NCI-H1417 (cell line): ENCODE measurements around the gene ZNF398.
"Not testable (repeated sequence)": the region's sequence is repeated elsewhere in the genome, so short reads cannot be mapped to it uniquely, and the experiment has no call there.

Experiments used
- DNase-seq, 3 experiments: peaks; one replicate each; lab custom pipeline; 2025; lab: John Stamatoyannopoulos, UW

Gene ZNF398

DNA sequence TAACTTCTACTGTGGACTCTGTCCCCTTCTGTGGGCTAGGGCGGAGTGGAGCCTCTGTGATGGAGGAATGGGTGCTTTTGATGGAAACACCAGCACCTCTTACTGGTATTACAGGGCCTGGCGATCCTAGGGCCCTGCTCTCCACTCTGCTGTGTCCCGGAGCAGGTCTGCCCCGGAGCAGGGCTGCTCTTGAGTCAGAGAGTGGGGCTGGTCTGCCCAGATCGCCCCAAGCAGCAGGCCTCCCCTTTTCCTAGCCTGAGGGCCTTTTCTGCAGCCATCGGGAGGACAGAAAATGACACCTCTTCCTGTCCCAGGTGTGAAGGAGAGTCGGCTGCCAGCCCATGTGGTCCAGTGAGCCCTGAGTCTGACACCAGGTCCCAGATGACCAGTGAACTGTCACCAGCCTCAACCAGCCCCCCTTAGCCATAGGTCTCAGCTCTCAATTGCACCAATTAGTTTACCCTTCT is 49.5 kb downstream of the ZNF398 start:
- DNase-seq: no peak

DNA sequence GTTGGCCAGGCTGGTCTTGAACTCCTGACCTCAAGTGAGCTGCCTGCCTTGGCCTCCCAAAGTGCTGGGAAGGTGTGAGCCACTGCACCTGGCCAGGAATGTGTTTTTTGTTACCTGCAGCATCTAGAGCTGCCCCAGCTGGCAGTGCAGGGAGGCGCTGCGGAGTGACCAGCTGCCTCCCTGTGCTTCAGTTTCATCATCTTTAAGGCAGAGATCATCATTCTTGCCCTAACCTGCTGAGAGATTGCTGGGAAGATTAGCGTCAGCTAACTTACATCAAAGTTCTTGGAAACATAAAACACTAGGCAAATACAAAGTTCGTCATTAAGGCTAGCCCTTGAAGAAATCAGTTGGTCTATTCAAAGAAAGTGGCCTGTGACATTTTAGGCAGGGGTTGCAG is 50.4 kb downstream of the ZNF398 start:
- no peak for DNase-seq

DNA sequence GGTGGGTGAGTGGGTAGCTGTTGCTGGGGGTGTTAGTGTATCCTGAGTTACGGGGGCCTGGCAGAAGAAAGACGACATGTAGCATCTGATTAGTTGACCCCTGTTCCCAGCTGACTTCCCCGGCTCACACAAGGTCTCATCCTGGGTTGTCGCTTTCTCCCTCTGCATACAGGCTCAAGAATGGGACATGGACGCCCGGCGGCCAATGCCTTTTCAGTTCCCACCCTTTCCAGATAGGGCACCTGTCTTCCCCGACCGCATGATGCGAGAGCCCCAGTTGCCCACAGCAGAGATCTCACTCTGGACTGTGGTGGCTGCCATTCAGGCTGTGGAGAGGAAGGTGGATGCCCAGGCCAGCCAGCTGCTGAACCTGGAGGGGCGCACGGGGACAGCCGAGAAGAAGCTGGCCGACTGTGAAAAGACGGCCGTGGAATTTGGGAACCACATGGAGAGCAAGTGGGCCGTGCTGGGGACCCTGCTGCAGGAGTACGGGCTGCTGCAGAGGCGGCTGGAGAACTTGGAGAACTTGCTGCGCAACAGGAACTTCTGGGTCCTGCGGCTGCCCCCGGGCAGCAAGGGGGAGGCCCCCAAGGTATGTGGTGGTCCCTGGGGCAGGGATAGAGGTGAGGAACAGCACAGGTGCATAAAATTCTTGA is 51.0 kb downstream of the ZNF398 start:
- DNase-seq: no peak

DNA sequence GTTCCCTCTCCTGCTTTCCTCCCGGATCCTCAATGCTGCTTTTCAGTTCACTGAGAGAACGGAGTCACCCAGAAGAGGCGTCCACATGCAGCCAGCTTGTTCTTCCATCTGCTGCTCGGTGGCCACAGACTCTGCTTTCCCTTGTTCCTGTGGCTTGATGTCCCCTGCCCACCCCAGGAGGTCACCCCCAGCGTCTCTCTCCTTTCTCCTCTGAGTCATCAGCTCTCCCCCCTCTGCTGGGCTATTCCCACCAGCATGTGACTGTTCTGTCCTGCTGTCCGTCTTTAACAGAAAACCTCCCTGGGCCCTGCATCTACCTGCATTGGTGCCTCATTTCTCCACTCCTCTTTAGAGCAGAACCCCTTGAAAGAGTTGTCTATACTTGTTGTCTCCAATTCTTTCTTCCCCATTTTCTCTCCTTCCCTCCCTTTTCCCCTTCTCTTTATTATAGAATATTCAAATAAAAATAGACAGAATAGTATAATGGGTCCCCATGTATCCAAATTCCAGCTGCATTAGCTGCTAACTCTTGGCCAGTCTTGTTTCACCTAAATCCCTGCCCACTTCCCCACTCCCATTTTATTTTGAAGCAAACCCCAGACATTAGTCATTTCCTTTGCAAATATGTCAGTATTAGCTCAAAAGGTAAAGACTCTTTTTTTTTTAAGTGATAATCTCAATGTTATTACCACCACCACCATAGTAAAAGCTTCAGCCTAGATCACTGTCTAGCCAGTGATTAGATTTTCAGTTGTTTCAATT is 52.2 kb downstream of the ZNF398 start:
- DNase-seq: no peak

DNA sequence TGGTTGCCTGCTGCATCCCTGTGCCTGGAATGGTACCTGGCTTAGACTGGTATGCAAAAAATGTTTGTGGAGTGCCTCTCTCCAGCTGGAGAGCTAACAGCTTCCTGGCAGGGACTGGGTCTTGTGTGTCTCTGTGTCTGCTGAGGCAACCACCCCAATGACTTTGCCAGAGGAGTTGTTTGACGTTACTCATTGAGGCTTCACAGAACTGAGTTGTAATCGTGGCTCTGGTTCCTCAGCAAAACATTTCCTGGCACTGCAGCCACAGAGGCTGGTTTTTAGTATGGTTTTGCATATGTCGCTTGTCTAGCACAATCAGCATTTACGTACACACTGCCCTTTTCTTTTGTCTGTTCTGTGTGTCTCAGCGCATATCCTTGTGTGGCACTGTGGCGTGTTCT is 55.6 kb downstream of the ZNF398 start:
- DNase-seq: no peak

DNA sequence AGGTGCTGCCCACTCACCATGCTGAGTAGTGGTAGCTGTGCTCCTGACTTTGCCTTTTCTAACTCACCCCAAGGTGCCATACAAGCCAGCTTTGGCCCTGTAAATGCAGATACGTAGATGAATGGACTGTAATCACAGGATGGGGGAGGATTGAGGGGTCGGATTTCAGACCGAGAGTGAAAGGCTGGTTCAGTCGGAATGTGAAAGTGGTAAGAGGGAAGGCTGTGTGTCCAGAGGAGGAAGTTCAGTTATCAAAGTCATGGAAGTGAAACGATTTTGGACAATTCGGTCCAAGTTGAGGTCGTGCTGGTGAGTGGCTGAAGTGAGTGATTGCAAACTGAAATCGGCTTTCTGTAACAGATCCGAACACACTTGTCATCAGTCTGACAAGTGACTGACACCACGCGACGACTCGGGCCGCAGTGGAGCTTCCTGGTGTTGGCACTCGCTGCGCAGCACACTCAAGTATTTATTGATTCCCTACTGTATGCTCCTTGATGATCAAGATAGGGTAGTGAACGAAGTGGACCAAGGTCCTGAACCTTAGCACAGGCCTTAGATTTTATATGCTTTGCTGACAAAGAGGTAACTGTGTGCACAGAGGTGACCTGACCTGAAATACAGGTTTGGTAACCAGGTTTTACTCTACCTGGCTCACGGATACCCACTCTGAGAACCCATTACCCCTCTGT is 58.6 kb downstream of the ZNF398 start:
- no peak for DNase-seq

DNA sequence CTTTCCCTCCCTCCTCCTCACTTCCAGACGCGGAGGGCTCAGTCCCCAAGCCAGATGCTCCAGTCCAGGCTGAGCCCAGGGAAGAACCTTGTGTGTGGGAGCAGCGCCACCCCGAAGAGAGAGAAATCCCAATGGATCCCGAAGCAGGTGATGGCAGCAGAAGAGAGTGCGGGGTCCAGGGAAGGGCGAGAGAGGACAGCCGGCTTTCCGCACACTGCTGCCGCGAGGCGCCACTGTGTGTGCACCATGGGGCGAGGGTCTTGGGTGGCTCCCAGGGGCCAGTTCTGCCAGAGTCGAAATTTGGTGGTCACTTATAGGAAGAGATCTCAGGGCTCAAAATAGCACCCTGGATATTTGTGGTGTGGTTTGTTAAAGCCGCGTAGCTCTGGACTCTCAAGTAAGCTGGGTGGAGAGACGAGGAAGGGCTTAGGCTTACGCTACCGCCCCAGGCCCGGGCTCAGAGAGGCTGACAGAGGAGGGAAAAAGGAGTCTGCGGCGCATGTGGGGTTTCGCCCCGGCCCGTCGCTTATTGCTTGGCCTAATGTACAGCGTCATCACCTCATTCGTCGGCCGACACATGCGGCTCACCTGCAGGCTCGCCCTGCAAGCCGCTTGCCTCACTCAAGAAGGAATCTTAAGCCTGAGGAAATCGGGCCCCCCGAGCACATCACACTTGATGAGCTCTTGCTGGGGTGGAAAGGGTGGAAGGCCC is 60.2 kb downstream of the ZNF398 start:
- no peak for DNase-seq

DNA sequence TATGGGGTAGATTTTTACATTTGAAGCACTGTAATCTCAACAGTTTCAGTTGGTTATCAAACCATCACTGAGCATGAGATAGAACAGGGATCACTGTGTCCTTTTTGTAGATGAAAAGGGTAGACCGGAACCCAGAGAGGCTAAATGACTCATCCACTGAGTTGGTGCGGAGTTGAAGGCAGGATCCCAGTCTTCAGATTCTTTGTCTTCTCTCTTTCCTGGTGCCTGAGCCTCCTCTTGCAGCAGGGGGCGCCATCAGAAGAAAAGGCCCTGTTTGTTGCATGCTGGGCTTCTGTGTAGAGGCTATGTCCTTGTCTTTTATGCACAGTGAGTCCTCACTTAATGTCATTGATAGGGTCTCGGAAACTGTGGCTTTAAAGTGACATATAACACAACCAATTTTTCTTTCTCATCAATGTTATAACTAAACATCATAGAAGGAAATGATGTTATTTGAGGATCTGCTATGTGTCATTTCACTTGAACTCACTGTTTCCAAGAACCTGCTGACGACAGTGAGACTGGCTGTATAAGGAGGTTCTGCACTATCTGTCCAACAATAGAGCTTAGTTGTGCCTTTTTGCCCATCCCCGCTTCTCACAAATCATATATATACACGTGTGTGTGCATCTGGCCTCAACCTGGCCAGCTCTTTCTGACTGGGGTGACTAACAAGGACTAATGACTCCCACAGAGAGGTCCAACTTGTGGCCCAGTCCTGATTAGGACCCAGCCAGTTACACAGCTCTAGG is 62.4 kb downstream of the ZNF398 start:
- DNase-seq: peak in 1 of 3 experiments; percentile 61

DNA sequence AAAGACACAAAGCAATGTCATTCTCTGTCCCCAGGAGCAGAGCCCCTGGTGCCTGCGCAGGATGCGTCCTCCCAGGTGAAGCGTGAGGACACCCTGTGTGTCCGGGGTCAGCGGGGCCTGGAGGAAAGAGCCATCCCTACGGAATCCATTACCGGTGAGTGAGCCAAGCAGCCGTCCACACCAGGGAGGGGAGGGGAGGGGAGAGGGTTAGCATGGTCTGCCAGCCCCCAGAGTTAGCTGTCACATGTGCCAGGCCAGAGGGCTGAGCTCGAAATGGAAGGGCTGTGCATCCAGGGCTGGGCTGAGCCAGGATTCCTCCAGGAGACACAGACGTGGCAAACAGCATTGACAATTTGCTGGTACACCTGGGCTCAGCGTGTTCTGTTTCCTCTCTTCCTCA is 63.3 kb downstream of the ZNF398 start:
- no peak for DNase-seq

DNA sequence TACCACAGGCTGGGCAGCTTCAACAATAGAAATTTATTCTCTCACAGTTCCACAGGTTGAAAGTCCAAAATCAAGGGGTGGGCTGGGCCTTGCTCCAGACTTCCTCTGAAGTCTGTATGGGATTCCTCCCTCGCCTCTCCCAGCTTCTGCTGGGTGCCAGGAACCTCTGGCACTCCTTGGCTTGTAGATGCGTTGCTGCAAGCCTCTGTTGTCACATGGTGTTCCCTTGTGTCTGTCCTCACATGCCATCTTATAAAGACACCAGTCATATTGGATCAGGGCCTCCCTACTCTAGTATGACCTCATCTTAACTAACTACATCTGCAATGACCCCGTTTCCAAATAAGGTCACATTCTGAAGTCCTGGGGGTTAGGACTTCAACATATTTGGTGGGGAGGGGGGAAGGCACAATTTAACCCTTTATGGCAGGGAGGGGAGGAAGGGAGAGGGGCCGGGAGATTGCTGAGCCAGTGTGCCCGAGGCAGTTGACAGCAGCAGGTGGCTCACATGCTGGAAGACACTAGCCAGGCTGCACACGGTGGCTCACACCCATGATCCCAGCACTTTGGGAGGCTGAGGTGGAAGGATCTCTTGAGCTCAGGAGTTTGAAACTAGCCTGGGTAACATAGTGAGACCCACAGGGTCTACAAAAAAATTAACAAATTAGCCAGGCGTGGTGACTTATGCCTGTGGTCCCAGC is 66.9 kb downstream of the ZNF398 start:
- no peak for DNase-seq

DNA sequence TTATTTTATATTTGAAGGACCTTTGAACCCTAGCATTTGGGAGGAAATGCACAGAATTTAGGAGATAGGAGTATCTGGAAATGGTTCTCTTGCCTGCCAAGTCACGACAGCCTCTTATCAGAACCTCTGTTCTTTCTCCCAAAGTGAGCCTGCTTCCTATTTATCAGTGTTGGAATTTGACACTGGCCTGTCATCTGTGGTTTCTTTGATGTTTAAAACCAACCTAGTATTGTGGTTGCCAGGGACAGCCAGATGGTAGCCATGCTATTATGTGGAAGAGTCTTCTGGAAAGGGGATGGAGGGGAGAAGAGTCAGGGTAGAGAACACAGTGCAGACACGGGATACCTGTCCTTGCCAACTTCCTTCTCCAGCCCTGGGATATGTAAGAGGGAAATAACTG is 69.1 kb downstream of the ZNF398 start:
- no peak for DNase-seq

DNA sequence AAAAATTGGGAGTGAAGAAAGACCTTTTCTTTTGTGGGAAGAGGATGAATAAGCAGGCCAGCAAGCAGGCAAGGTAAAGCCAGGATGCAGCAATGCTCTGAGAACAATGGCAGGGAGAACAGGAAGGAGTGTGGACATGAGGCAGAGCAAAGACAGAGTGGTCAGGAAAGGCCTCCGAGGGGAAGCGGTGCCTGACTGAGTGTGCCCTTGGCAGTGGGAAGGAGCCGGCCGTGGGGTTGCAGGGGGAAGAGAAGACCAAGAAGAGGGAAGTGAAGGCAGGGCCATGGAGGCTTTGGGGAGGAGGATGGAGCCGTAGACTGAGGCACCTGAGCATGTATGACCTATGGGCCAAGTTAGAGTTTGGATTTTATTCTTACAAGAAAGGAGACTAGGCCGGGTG is 70.3 kb downstream of the ZNF398 start:
- DNase-seq: no peak

DNA sequence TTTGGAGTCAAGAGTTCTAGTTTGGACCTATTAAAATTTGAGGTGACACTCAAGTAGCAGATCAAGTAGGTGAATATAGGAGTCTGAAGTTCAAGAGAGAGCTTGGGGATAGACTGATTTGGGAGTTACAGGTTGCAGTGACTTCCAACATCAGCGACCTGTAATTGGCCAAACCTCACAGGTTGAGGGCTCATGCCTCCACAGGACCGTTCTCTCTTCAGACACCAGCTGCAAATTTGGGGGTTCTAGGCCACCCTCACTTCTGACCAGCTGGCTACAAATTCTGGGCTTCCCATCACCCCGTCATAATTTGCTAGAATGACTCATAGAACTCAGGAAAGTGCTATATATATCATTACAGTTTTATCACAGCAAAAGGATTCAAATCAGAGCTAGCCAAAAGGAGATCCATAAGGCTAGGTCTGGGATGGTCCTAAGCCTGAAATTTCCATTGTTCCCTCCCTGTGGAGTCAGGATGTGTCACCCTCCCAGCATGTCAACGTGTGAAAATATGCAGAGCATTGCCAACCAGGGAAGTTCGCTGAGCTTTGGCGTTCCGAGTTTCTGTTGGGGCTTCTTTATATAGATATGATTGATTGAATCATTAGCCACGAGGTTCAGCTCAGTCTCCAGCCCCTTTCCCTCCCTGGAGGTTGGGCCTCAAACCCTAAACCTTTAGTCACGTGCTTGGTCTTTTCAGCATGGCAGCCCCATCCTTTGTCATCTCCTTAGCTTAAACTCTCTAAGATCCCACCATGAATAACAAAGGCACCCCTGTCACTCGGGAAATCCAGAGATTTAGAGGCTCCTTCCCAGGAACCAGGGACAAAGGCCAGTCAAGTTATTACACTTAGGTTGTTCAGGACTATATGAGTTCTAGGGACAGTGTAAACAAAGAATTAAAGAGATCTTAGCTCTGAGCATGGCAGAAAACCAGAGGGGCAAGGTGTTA is 71.5 kb downstream of the ZNF398 start:
- no peak for DNase-seq

DNA sequence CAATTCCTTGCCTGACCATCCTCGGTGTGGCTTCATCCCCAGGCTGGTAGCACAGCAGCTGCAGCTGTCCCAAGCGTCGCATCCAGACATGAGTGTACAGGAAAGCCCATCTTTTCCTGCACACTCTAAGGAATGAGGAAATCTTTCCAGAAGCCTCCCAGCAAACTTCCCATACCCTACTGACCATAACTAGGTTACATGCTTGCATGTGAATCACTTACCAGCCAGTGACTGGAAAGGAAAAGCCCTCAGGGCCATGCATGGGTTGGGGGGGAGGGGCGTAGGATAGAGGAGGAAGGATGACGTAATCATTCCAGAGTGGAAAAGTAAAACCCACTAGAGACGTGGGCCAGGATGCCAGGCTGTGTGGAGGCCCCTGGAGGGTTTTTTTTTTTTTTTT is 73.3 kb downstream of the ZNF398 start:
- DNase-seq: no peak

DNA sequence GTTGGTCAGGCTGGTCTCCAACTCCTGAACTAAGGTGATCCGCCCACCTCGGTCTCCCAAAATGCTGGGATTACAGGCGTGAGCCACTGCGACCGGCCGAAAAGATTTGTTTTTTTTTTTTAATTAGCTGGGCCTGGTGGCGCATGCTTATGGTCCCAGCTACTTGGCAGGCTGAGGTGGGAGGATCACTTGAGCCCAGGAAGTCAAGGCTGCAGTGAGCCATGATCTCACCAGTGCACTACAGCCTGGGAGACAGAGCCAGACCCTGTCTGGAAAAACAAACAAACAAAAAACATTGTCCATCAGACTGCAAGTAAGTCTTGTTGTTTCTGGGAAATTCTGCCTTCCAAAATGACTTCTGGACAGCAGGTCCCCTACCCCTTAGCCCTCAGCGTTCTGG is 75.9 kb downstream of the ZNF398 start:
- DNase-seq: no peak

DNA sequence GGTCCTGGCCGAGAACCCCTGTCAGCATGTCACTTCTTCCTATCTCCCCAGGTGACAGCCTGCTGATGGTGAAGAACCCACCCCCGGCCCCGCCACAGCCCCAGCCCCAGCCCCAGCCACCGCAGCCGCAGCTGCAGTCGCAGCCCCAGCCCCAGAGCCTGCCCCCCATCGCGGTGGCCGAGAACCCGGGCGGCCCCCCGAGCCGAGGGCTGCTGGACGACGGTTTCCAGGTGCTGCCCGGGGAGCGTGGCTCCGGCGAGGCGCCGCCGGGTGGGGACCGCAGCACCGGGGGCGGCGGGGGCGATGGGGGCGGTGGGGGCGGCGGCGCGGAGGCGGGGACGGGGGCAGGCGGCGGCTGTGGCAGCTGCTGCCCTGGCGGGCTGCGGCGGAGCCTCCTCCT is 76.5 kb downstream of the ZNF398 start:
- no peak for DNase-seq

DNA sequence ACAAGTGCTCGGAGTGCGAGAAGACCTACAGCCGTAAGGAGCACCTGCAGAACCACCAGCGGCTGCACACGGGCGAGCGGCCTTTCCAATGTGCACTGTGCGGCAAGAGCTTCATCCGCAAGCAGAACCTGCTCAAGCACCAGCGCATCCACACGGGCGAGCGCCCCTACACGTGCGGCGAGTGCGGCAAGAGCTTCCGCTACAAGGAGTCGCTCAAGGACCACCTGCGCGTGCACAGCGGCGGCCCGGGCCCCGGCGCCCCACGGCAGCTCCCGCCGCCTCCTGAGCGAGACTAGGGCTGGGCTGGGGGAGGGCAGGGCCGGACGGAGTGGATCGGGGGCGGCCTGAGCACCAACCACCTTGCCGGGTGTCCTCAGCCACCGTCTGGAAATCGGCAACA is 77.1 kb downstream of the ZNF398 start:
- DNase-seq: no peak

DNA sequence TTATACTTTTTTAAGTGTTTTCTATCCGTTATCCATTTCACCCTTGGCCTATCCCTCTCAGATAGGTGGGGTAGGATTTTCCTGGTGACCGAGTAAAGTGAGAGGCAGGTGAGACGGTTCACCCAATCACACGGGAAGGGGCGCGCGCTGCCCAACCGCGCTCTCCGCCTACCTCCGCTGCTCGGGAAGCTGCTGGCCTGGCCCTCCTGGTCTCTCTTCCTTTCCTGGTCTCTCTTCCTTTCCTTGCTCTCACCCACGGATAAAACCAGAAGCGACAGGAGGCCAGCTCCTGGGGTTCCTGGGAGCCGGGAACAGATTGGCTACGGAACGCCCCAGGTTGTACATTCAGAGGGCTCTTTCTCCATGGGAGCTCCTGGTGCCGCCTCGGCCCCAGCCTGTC is 77.9 kb downstream of the ZNF398 start:
- no peak for DNase-seq

DNA sequence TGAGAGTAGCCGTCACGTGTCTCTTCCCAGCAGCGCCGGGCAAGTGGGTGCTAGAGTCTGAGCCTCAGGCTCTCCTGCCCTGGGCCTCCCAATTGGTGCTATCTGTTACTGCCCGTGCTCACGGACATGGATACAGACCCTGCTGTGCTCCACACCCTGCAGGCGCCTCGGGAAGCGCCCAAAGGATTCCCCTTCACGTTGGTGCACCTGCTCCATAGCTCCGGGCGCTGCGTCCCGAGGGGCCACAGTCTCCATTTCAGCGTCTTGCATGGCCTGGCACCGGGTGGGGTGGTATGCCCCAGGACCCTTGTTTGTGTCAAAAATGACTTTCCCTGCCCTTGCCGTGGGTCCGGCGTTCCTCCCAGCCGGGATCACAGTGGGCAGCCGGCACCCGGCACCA is 78.4 kb downstream of the ZNF398 start:
- no peak for DNase-seq

DNA sequence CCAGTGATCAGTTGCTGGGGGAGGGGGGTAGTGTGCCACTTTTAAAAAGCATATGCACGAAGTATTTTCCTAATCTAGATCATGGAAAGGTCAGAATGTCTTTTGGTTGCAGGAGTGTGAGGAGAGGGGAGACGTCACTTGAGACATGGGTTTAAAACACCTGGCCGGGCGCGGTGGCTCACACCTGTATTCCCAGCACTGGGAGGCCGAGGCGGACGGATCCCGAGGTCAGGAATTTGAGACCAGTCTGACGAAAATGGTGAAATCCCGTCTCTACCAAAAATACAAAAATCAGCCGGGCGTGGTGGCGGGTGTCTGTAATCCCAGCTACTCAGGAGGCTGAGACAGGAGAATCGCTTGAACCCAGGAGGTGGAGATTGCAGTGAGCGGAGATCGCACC is 79.1 kb downstream of the ZNF398 start:
- DNase-seq: not testable (repeated sequence)
